ENCODE results near the gene CPAMD8. TPM values are rescaled to one million over a fixed set of nuclear protein-coding genes. Genes with fewer than 3 reads are reported as not detected.

Gene CPAMD8
- total RNA-seq, 6 experiments from 2014 or later: 0.11 to 0.20 (median 0.14) TPM; not detected in 1

DNA sequence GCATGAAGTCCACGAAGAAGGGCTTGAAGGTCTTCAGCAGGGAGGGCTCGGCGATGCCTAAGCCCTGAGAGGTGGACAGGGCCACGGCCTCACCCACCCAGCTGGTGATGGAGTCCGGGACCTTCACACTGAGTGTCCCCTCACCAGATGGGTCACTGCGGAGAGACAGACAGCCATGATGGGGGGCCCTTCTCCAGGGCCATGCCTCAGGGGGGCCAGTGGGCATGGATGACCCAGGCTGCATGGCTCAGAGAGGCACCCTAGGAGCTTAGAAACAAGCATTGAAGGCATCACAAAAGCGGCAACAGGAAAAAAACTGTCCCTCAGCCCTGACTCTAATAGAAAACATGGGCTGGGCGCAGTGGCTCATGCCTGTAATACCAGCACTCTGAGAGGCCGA, 74.6 kb downstream of the CPAMD8 start:
- TF ChIP-seq, protein P1, sequence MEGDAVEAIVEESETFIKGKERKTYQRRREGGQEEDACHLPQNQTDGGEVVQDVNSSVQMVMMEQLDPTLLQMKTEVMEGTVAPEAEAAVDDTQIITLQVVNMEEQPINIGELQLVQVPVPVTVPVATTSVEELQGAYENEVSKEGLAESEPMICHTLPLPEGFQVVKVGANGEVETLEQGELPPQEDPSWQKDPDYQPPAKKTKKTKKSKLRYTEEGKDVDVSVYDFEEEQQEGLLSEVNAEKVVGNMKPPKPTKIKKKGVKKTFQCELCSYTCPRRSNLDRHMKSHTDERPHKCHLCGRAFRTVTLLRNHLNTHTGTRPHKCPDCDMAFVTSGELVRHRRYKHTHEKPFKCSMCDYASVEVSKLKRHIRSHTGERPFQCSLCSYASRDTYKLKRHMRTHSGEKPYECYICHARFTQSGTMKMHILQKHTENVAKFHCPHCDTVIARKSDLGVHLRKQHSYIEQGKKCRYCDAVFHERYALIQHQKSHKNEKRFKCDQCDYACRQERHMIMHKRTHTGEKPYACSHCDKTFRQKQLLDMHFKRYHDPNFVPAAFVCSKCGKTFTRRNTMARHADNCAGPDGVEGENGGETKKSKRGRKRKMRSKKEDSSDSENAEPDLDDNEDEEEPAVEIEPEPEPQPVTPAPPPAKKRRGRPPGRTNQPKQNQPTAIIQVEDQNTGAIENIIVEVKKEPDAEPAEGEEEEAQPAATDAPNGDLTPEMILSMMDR (IDR thresholded peaks at IDR 0.05): no peak
- H3K9me3 Mint-ChIP-seq: no peaks in the 10 kb centered on the region
- DNase-seq: no peak
- peaks cover 18% of the 10 kb centered on the region for H3K27me3 Mint-ChIP-seq (ENCODE audit: insufficient read depth)
- H3K36me3 Mint-ChIP-seq (ENCODE audit: low read depth): no peaks in the 10 kb centered on the region
- no peak overlapping the region for H3K27ac Mint-ChIP-seq
- H3K4me3 Mint-ChIP-seq: no peak overlapping the region
- no peaks in the 10 kb centered on the region for H3K4me1 Mint-ChIP-seq (ENCODE audit: low read depth)

DNA sequence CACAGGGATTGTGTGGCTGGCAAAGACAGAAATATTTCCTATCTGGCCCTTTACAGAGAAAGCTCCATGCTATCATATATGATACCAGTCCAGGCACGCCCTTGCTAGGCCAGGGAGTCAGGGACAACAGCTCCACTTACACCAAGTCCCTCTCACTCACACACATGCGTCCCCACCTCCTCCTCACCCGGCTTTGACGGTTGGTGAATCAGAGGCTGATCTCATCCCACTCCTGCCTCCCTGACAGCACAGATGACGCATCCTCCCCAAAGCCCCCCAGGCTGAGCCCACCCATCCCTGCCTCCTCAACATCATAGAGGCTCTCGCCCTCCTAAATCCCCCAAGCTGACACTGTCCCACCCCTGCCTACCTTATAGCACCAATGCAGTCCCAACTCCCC, 75.1 kb downstream of the CPAMD8 start:
- H3K27ac Mint-ChIP-seq: no peak overlapping the region
- TF ChIP-seq, protein P1 (IDR thresholded peaks at IDR 0.05): no peak
- no peaks in the 10 kb centered on the region for H3K9me3 Mint-ChIP-seq
- H3K4me1 Mint-ChIP-seq (ENCODE audit: low read depth): no peaks in the 10 kb centered on the region
- no peaks in the 10 kb centered on the region for H3K36me3 Mint-ChIP-seq (ENCODE audit: low read depth)
- H3K27me3 Mint-ChIP-seq (ENCODE audit: insufficient read depth): peaks cover 18% of the 10 kb centered on the region
- no peak for DNase-seq
- no peak overlapping the region for H3K4me3 Mint-ChIP-seq

DNA sequence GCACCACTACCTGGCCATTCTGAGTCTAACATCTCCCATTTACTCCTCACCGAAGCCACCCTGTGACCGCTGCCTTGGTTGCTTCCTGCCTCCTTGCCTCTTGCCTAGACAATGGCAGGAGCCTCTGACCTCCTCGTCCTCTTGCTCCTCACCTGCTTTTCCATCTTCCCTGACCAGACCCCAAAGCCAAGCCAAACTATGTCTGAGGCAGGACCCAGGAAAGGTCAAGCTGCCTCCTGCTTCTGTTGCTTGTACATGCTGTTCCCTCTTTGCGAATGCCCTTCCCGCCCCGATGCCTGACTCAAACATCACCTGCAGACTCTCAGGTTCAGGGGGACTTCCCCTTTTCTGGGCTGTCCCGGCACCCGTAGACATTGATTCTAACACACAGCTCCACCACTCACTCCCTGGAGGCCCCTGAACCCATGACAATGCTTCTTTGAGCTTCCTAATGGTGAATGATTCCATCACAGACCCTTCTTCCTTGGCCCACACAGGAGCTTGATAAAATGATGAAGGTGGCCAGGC, 77.0 kb downstream of the CPAMD8 start:
- H3K4me3 Mint-ChIP-seq: no peak overlapping the region
- H3K27ac Mint-ChIP-seq: no peak overlapping the region
- H3K4me1 Mint-ChIP-seq (ENCODE audit: low read depth): no peaks in the 10 kb centered on the region
- H3K9me3 Mint-ChIP-seq: peaks cover 7% of the 10 kb centered on the region
- DNase-seq: no peak
- H3K27me3 Mint-ChIP-seq (ENCODE audit: insufficient read depth): peaks cover 15% of the 10 kb centered on the region
- no peaks in the 10 kb centered on the region for H3K36me3 Mint-ChIP-seq (ENCODE audit: low read depth)
- TF ChIP-seq, protein P1 (IDR thresholded peaks at IDR 0.05): no peak

DNA sequence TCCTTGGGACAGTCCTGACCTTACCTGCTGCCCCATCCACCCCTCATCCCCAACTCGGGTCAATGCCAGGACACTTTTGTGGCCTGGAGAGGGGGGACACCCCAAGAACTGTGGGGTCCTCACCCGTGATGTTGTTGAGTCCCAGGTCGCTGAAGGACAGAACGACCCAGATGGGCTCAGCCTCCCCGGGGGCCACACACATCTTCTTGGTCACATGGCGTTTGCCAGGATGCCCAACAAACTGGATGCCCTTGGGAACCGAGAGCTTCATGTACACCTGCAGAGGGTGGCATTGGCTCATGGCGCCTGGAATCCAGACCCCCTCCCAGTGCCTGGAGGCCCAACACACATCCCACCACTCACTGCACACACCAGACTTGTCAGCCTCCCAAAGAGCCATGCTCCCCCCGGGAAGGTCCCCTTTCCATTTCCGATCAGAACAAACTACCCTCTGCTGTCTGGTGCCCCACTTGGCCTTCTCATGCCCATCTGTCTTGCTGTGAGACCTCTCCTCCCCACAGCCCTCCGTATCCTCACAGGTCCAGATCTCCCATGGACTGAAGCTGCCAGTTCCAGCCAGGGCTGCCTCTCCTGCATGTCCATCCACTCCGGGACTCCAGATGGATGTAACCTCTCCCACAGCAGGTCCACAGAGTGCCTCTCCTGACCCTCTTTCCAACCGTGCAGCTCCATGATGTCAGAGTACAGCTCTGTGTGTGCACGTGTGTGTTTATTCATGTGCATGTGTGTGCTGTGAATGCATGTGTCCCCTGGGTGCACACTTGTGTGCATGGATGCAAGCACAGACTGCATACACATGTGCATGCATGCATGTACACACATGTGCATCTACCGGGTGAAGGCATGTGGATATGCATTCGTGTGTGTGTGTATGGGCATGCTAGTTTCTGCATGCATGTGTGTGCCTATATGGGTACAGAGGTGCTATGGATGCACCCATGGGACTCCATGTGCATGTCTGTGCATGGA, 79.4 kb downstream of the CPAMD8 start:
- Mint-ChIP-seq H3K4me1 (ENCODE audit: low read depth) (no peaks in the 10 kb centered on the region), H3K27ac (no peak overlapping the region), H3K27me3 (ENCODE audit: insufficient read depth) (peaks cover 16% of the 10 kb centered on the region), H3K4me3 (no peak overlapping the region), H3K36me3 (ENCODE audit: low read depth) (no peaks in the 10 kb centered on the region), H3K9me3 (peaks cover 7% of the 10 kb centered on the region)
- no peak for DNase-seq
- TF ChIP-seq, protein P1 (IDR thresholded peaks at IDR 0.05): no peak

DNA sequence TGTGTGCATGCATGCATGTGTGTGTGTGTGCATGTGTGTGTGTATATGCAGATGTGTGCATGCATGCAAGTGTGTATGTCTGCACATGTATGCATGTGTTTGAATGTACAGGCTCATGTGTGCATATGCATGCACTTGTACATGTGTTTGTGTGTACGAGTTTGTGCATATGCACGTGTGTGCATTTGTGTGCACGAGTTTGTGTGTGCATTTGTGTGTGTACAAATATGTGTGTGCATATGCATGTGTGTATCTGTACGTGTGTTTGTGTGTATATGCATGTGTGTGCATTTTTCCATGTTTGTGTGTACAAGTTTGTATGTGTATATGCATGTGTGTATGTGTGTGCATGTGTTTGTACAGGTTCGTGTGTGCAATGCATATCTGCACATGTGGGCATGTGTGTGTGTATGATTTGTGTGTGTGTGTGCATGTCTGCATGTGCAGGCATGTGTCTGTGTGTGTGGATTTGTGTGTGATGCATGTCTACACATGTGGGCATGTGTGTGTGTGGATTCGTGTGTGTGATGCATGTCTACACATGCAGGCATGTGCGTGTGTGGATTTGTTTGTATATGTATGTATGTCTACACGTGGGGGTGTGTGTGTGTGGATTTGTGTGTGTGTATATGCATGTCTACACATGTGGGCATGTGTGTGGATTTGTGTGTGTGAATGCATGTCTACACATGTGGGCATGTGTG, 80.7 kb downstream of the CPAMD8 start:
- no peaks in the 10 kb centered on the region for H3K36me3 Mint-ChIP-seq (ENCODE audit: low read depth)
- H3K4me1 Mint-ChIP-seq (ENCODE audit: low read depth): no peaks in the 10 kb centered on the region
- no peak for DNase-seq
- H3K27me3 Mint-ChIP-seq (ENCODE audit: insufficient read depth): peaks cover 11% of the 10 kb centered on the region
- TF ChIP-seq, protein P1 (IDR thresholded peaks at IDR 0.05): no peak
- H3K27ac Mint-ChIP-seq: no peak overlapping the region
- H3K4me3 Mint-ChIP-seq: no peak overlapping the region
- H3K9me3 Mint-ChIP-seq: peaks cover 7% of the 10 kb centered on the region

Measured in HFFc6 (cell line).